ENCODE measurements around the gene DENND1A.
"Not testable (repeated sequence)": the region's sequence is repeated elsewhere in the genome, so short reads cannot be mapped to it uniquely, and the experiment has no call there.

The DENND1A gene

GRCh38 chr9:123957731-123958130 is 27.8 kb upstream of the DENND1A start:
- Mint-ChIP-seq H3K4me3 (no peak overlapping the region), H3K4me1 (no peaks in the 10 kb centered on the region), H3K27ac (no peak overlapping the region), H3K36me3 (no peaks in the 10 kb centered on the region), H3K9me3 (no peaks in the 10 kb centered on the region), H3K27me3 (peaks cover 15% of the 10 kb centered on the region)
- ATAC-seq: no peak

- Mint-ChIP-seq H3K36me3 (no peaks in the 10 kb centered on the region), H3K4me1 (no peaks in the 10 kb centered on the region), H3K9me3 (no peaks in the 10 kb centered on the region), H3K27me3 (peaks cover 15% of the 10 kb centered on the region), H3K27ac (no peak overlapping the region), H3K4me3 (no peak overlapping the region)
- no peak for ATAC-seq
These were observed 27.3 kb upstream of the DENND1A start for GRCh38 chr9:123957168-123957721.

- peaks cover 8% of the 10 kb centered on the region for H3K27me3 Mint-ChIP-seq
- H3K4me3 Mint-ChIP-seq: no peak overlapping the region
- H3K36me3 Mint-ChIP-seq: no peaks in the 10 kb centered on the region
- no peaks in the 10 kb centered on the region for H3K9me3 Mint-ChIP-seq
- H3K27ac Mint-ChIP-seq: no peak overlapping the region
- no peak for ATAC-seq
- no peaks in the 10 kb centered on the region for H3K4me1 Mint-ChIP-seq
These were observed 25.7 kb upstream of the DENND1A start for GRCh38 chr9:123955637-123956036.

- H3K4me3 Mint-ChIP-seq: no peak overlapping the region
- H3K27ac Mint-ChIP-seq: no peak overlapping the region
- peaks cover 9% of the 10 kb centered on the region for H3K27me3 Mint-ChIP-seq
These were observed 24.8 kb upstream of the DENND1A start for GRCh38 chr9:123954518-123955280.

GRCh38 chr9:123952641-123953495 is 22.9 kb upstream of the DENND1A start:
- Mint-ChIP-seq H3K36me3 (no peaks in the 10 kb centered on the region), H3K27ac (no peak overlapping the region), H3K4me3 (no peak overlapping the region), H3K9me3 (peaks cover 2% of the 10 kb centered on the region), H3K27me3 (peaks cover 9% of the 10 kb centered on the region), H3K4me1 (no peaks in the 10 kb centered on the region)
- ATAC-seq: no peak

More at GRCh38 chr9:123954518-123955280, 24.8 kb upstream of the DENND1A start:
- no peak for ATAC-seq
- no peaks in the 10 kb centered on the region for H3K36me3 Mint-ChIP-seq
- H3K9me3 Mint-ChIP-seq: peaks cover 2% of the 10 kb centered on the region
- no peaks in the 10 kb centered on the region for H3K4me1 Mint-ChIP-seq

GRCh38 chr9:123948286-123948685 is 18.4 kb upstream of the DENND1A start:
- Mint-ChIP-seq H3K4me1 (no peaks in the 10 kb centered on the region), H3K27me3 (peaks cover 19% of the 10 kb centered on the region), H3K9me3 (peaks cover 6% of the 10 kb centered on the region), H3K4me3 (no peak overlapping the region), H3K36me3 (no peaks in the 10 kb centered on the region), H3K27ac (no peak overlapping the region)
- ATAC-seq: no peak

GRCh38 chr9:123947326-123947725 is 17.4 kb upstream of the DENND1A start:
- no peak for ATAC-seq
- Mint-ChIP-seq H3K9me3 (peaks cover 6% of the 10 kb centered on the region), H3K27ac (no peak overlapping the region), H3K4me1 (no peaks in the 10 kb centered on the region), H3K27me3 (peaks cover 28% of the 10 kb centered on the region), H3K36me3 (no peaks in the 10 kb centered on the region), H3K4me3 (no peak overlapping the region)

GRCh38 chr9:123946101-123946821 is 16.3 kb upstream of the DENND1A start:
- peaks cover 6% of the 10 kb centered on the region for H3K9me3 Mint-ChIP-seq
- no peaks in the 10 kb centered on the region for H3K4me1 Mint-ChIP-seq
- no peak overlapping the region for H3K4me3 Mint-ChIP-seq
- no peaks in the 10 kb centered on the region for H3K36me3 Mint-ChIP-seq
- ATAC-seq: no peak
- peaks cover 28% of the 10 kb centered on the region for H3K27me3 Mint-ChIP-seq
- H3K27ac Mint-ChIP-seq: no peak overlapping the region

- ATAC-seq: no peak
- no peak overlapping the region for H3K4me3 Mint-ChIP-seq
- H3K27me3 Mint-ChIP-seq: peaks cover 24% of the 10 kb centered on the region
- no peaks in the 10 kb centered on the region for H3K4me1 Mint-ChIP-seq
- no peaks in the 10 kb centered on the region for H3K36me3 Mint-ChIP-seq
- peaks cover 6% of the 10 kb centered on the region for H3K9me3 Mint-ChIP-seq
- H3K27ac Mint-ChIP-seq: no peak overlapping the region
These were observed 15.6 kb upstream of the DENND1A start for GRCh38 chr9:123945532-123945931.

- not testable (repeated sequence) for H3K36me3 Mint-ChIP-seq, ATAC-seq, H3K27ac Mint-ChIP-seq, H3K4me3 Mint-ChIP-seq, H3K9me3 Mint-ChIP-seq, H3K4me1 Mint-ChIP-seq
- H3K27me3 Mint-ChIP-seq: peaks cover 20% of the 10 kb centered on the region
These were observed 14.5 kb upstream of the DENND1A start for GRCh38 chr9:123944464-123944863.

- H3K9me3 Mint-ChIP-seq: peaks cover 4% of the 10 kb centered on the region
- peaks cover 28% of the 10 kb centered on the region for H3K27me3 Mint-ChIP-seq
- ATAC-seq: no peak
- H3K4me1 Mint-ChIP-seq: no peaks in the 10 kb centered on the region
- no peaks in the 10 kb centered on the region for H3K36me3 Mint-ChIP-seq
- no peak overlapping the region for H3K27ac Mint-ChIP-seq
- no peak overlapping the region for H3K4me3 Mint-ChIP-seq
These were observed 13.7 kb upstream of the DENND1A start for GRCh38 chr9:123943671-123944070.

GRCh38 chr9:123942542-123942941 is 12.6 kb upstream of the DENND1A start:
- Mint-ChIP-seq H3K36me3 (no peaks in the 10 kb centered on the region), H3K27me3 (peaks cover 35% of the 10 kb centered on the region), H3K4me3 (no peak overlapping the region), H3K27ac (no peak overlapping the region), H3K9me3 (peaks cover 4% of the 10 kb centered on the region), H3K4me1 (no peaks in the 10 kb centered on the region)
- no peak for ATAC-seq

- H3K9me3 Mint-ChIP-seq: peaks cover 6% of the 10 kb centered on the region
- H3K4me3 Mint-ChIP-seq: no peak overlapping the region
- no peak overlapping the region for H3K27ac Mint-ChIP-seq
- H3K4me1 Mint-ChIP-seq: no peaks in the 10 kb centered on the region
- H3K27me3 Mint-ChIP-seq: peaks cover 36% of the 10 kb centered on the region
- peaks cover 2% of the 10 kb centered on the region for H3K36me3 Mint-ChIP-seq
- ATAC-seq: no peak
These were observed 11.7 kb upstream of the DENND1A start for GRCh38 chr9:123941524-123942070.

GRCh38 chr9:123940721-123941523 is 11.0 kb upstream of the DENND1A start:
- Mint-ChIP-seq H3K4me1 (no peaks in the 10 kb centered on the region), H3K9me3 (peaks cover 8% of the 10 kb centered on the region), H3K27ac (no peak overlapping the region), H3K36me3 (peaks cover 6% of the 10 kb centered on the region), H3K4me3 (no peak overlapping the region), H3K27me3 (peaks cover 43% of the 10 kb centered on the region)
- ATAC-seq: no peak
